H1 (cell line): Measurements from ENCODE around the gene SMYD3. TPM values are rescaled to one million over a fixed set of nuclear protein-coding genes. Genes with fewer than 3 reads are reported as not detected.

ENCODE experiments used
- CTCF ChIA-PET: fragments of 300-600 bp; sonication (Branson Sonifier 250); formaldehyde crosslinking; loops from one replicate; lab custom pipeline; 2021; ENCODE audit not compliant: partially characterized antibody; lab: Charles Lee
- POLR2A ChIA-PET: fragments of 300-600 bp; sonication (Branson Sonifier 250); formaldehyde crosslinking; loops from one replicate; lab custom pipeline; 2021; ENCODE audit warnings: inconsistent platforms; ENCODE audit not compliant: partially characterized antibody; lab: Charles Lee
- DNase-seq, 2 experiments: peaks; one replicate each; pipeline versions ENCODE4 v3.0.0 to v3.0.0-alpha.2; 2010 to 2022; ENCODE audit warnings: low spot score in 2 of 2, low read depth in 1 of 2, mixed read lengths in 1 of 2
- FAIRE-seq: peaks from 2 replicates; lab custom pipeline; 2011; peaks lifted over from hg19 to GRCh38; lab: Jason Lieb, UNC
- H2AFZ ChIP-seq: 2 replicates; pipeline ENCODE4 v1.8.1; 2012; ENCODE audit warnings: low read length, inconsistent platforms
- H2AK5ac ChIP-seq: 2 replicates; pipeline ENCODE4 v1.6.1; 2013; ENCODE audit warnings: low read depth, low read length
- H2BK120ac ChIP-seq: replicated peaks from 2 replicates; pipeline ENCODE3; 2013; ENCODE audit warnings: low read depth, low read length, inconsistent platforms
- H2BK12ac ChIP-seq: 2 replicates; pipeline ENCODE4 v1.6.1; 2013; ENCODE audit warnings: low read depth, low read length
- H2BK15ac ChIP-seq: 2 replicates; pipeline ENCODE4 v1.6.1; 2013; ENCODE audit warnings: low read length
- H2BK20ac ChIP-seq: 2 replicates; pipeline ENCODE4 v1.6.1; 2013; ENCODE audit warnings: low read length
- H2BK5ac ChIP-seq: 2 replicates; pipeline ENCODE4 v1.6.1; 2013; ENCODE audit warnings: low read depth, low read length
- H3K14ac ChIP-seq: 2 replicates; pipeline ENCODE4 v1.6.1; 2013; ENCODE audit warnings: inconsistent platforms; ENCODE audit not compliant: insufficient read length
- H3K18ac ChIP-seq: 2 replicates; pipeline ENCODE4 v1.6.1; 2013; ENCODE audit warnings: low read length; ENCODE audit errors: extremely low read depth
- H3K23ac ChIP-seq: 2 replicates; pipeline ENCODE4 v1.6.1; 2013; ENCODE audit warnings: inconsistent platforms; ENCODE audit not compliant: insufficient read length
- H3K23me2 ChIP-seq: 2 replicates; pipeline ENCODE4 v1.6.1; 2013; ENCODE audit warnings: low read depth, low read length
- H3K27ac ChIP-seq: 2 replicates; pipeline ENCODE4 v1.6.1; 2011; ENCODE audit warnings: low read depth, low read length, inconsistent platforms
- H3K27me3 ChIP-seq, 4 experiments: replicated peaks in 1 of 4; 1 replicate in 1 of 4; 2 replicates in 3 of 4; pipeline versions ENCODE4 v1.6.1 to v1.8.1; 2011 to 2013; ENCODE audit warnings: low read length in 3 of 4, mild to moderate bottlenecking in 3 of 4, inconsistent platforms in 2 of 4, mixed read lengths in 2 of 4, moderate library complexity in 1 of 4; ENCODE audit not compliant: control insufficient read depth in 3 of 4, insufficient read depth in 3 of 4; ENCODE audit errors: extremely low read depth in 1 of 4
- H3K36me3 ChIP-seq, 4 experiments: 2 replicates each; pipeline versions ENCODE4 v1.6.1 to v1.8.1; 2011 to 2013; ENCODE audit warnings: mild to moderate bottlenecking in 4 of 4, low read length in 3 of 4, moderate library complexity in 2 of 4, control low read depth in 1 of 4, inconsistent platforms in 1 of 4; ENCODE audit not compliant: insufficient read depth in 4 of 4, control insufficient read depth in 2 of 4
- H3K4ac ChIP-seq: replicated peaks from 2 replicates; pipeline ENCODE3; 2013; ENCODE audit warnings: low read length, low read depth, mixed read lengths, inconsistent platforms; ENCODE audit not compliant: insufficient read length
- H3K4me1 ChIP-seq, 4 experiments: replicated peaks in 1 of 4; 1 replicate in 1 of 4; 2 replicates in 3 of 4; pipeline versions ENCODE4 v1.6.1 to v1.8.1; 2011 to 2013; ENCODE audit warnings: low read length in 3 of 4, inconsistent platforms in 2 of 4, mixed read lengths in 1 of 4; ENCODE audit not compliant: insufficient read depth in 4 of 4, control insufficient read depth in 3 of 4
- H3K4me2 ChIP-seq, 2 experiments: 2 replicates each; pipeline versions ENCODE4 v1.6.1 to v1.8.1; 2011 to 2013; ENCODE audit warnings: low read depth in 2 of 2, low read length in 2 of 2, control low read depth in 1 of 2, inconsistent platforms in 1 of 2, mild to moderate bottlenecking in 1 of 2; ENCODE audit not compliant: insufficient read depth in 1 of 2
- H3K4me3 ChIP-seq, 4 experiments: fragments of 200-600, 300-600 bp in 1 of 4; sonication (generic), shearing (Covaris generic), sonication (Bioruptor Twin) in 1 of 4; 2 replicates each; pipeline versions ENCODE4 v1.5.1 to v1.8.1; 2011 to 2016; ENCODE audit warnings: low read length in 4 of 4, low read depth in 3 of 4, control low read depth in 2 of 4, inconsistent platforms in 2 of 4, mild to moderate bottlenecking in 2 of 4, mixed read lengths in 1 of 4, moderate library complexity in 1 of 4; ENCODE audit not compliant: insufficient read depth in 2 of 4; ENCODE audit errors: extremely low read depth in 1 of 4
- H3K56ac ChIP-seq: replicated peaks from 2 replicates; pipeline ENCODE3; 2013; ENCODE audit warnings: low read depth, mild to moderate bottlenecking, mixed read lengths, low read length, inconsistent platforms; ENCODE audit not compliant: insufficient read length
- H3K79me1 ChIP-seq: 2 replicates; pipeline ENCODE4 v1.6.1; 2013; ENCODE audit warnings: low read depth, low read length, control low read depth
- H3K79me2 ChIP-seq, 2 experiments: 2 replicates each; pipeline versions ENCODE4 v1.6.1 to v1.8.1; 2012 to 2013; ENCODE audit warnings: low read length in 2 of 2, mild to moderate bottlenecking in 2 of 2, inconsistent platforms in 1 of 2; ENCODE audit not compliant: insufficient read depth in 2 of 2, control insufficient read depth in 1 of 2
- H3K9ac ChIP-seq, 4 experiments: replicated peaks in 1 of 4; 1 replicate in 1 of 4; 2 replicates in 3 of 4; pipeline versions ENCODE4 v1.6.1 to v1.8.1; 2011 to 2013; ENCODE audit warnings: low read depth in 3 of 4, low read length in 3 of 4, control low read depth in 2 of 4, mild to moderate bottlenecking in 2 of 4, moderate library complexity in 2 of 4, inconsistent platforms in 1 of 4; ENCODE audit errors: extremely low read depth in 1 of 4
- H3K9me3 ChIP-seq, 2 experiments: 2 replicates each; pipeline versions ENCODE4 v1.6.1 to v1.8.1; 2012 to 2013; ENCODE audit warnings: mild to moderate bottlenecking in 2 of 2, moderate library complexity in 2 of 2, control low read depth in 1 of 2, inconsistent platforms in 1 of 2, low read depth in 1 of 2, low read length in 1 of 2, mixed read lengths in 1 of 2; ENCODE audit not compliant: insufficient read depth in 2 of 2
- H4K20me1 ChIP-seq, 2 experiments: replicated peaks in 1 of 2; 2 replicates each; pipeline versions ENCODE3 to v1.8.1; 2011 to 2013; ENCODE audit warnings: inconsistent platforms in 2 of 2, low read length in 2 of 2, mild to moderate bottlenecking in 1 of 2; ENCODE audit not compliant: insufficient read depth in 2 of 2, control insufficient read depth in 1 of 2
- H4K5ac ChIP-seq: 2 replicates; pipeline ENCODE4 v1.6.1; 2013; ENCODE audit warnings: low read length, low read depth, mixed read lengths, inconsistent platforms; ENCODE audit not compliant: insufficient read length
- H4K8ac ChIP-seq: 2 replicates; pipeline ENCODE4 v1.8.0; 2013; ENCODE audit warnings: mild to moderate bottlenecking, moderate library complexity, low read length, inconsistent platforms; ENCODE audit not compliant: insufficient read depth; ENCODE audit errors: extremely low read depth
- H4K91ac ChIP-seq: replicated peaks from 2 replicates; pipeline ENCODE3; 2013; ENCODE audit warnings: low read length, mixed read lengths, inconsistent platforms; ENCODE audit not compliant: insufficient read length
- EGR1 ChIP-seq: IDR thresholded peaks from 2 replicates; pipeline ENCODE4 v1.6.1; 2011; ENCODE audit warnings: low read depth, low read length, borderline replicate concordance
- FOSL1 ChIP-seq: IDR thresholded peaks from 2 replicates; pipeline ENCODE4 v1.6.1; 2011; ENCODE audit warnings: mild to moderate bottlenecking, low read depth, low read length, moderate library complexity; ENCODE audit not compliant: insufficient read depth
- GTF2F1 ChIP-seq: IDR thresholded peaks from 2 replicates; pipeline ENCODE4 v1.6.1; 2012; ENCODE audit warnings: low read depth, low read length, improper control_type of control experiment, borderline replicate concordance
- HDAC2 ChIP-seq, 2 experiments: fragments of 300-600 bp in 1 of 2; sonication (generic) in 1 of 2; IDR thresholded peaks; 2 replicates each; pipeline ENCODE4 v1.6.1; 2011 to 2012; ENCODE audit warnings: low read depth in 2 of 2, low read length in 2 of 2, mild to moderate bottlenecking in 2 of 2, moderate library complexity in 2 of 2, borderline replicate concordance in 1 of 2, inconsistent platforms in 1 of 2
- JUND ChIP-seq: IDR thresholded peaks from 2 replicates; pipeline ENCODE4 v1.6.1; 2011; ENCODE audit warnings: mild to moderate bottlenecking, improper control_type of control experiment, low read length
- KDM1A ChIP-seq: fragments of 200-600, 300-600 bp; sonication (generic); IDR thresholded peaks from 2 replicates; pipeline ENCODE4 v1.7.1; 2016; ENCODE audit warnings: mild to moderate bottlenecking, low read length, borderline replicate concordance
- KDM4A ChIP-seq: IDR thresholded peaks from one replicate; pipeline ENCODE4 v1.7.1; 2012; ENCODE audit warnings: low read depth, mild to moderate bottlenecking, moderate library complexity, low read length, inconsistent platforms; ENCODE audit not compliant: severe bottlenecking
- POLR2A ChIP-seq, 2 experiments: IDR thresholded peaks; 1 replicate in 1 of 2; 2 replicates in 1 of 2; pipeline ENCODE4 v1.6.1; 2011; ENCODE audit warnings: low read depth in 2 of 2, low read length in 2 of 2, mild to moderate bottlenecking in 2 of 2; ENCODE audit errors: control extremely low read depth in 1 of 2
- SAP30 ChIP-seq: fragments of 300-600 bp; sonication (generic); IDR thresholded peaks from 2 replicates; pipeline ENCODE4 v1.7.1; 2012; ENCODE audit warnings: low read length, moderate library complexity, mild to moderate bottlenecking, inconsistent platforms; ENCODE audit not compliant: insufficient read depth, insufficient replicate concordance
- SP1 ChIP-seq: IDR thresholded peaks from 2 replicates; pipeline ENCODE4 v1.6.1; 2011; ENCODE audit warnings: low read depth, low read length
- SUZ12 ChIP-seq: fragments of 200-600 bp; sonication (generic); IDR thresholded peaks from 2 replicates; pipeline ENCODE4 v1.6.1; 2012; ENCODE audit warnings: mild to moderate bottlenecking, inconsistent platforms, low read length, moderate library complexity, mixed read lengths
- TAF7 ChIP-seq: optimal IDR thresholded peaks from 2 replicates; pipeline ENCODE3; 2011; ENCODE audit warnings: low read depth, mild to moderate bottlenecking, inconsistent platforms, low read length, moderate library complexity, borderline replicate concordance
- WGBS, 2 experiments: shearing (Covaris generic) in 1 of 2; methylation state at CpG; one replicate each; pipeline versions ENCODE4 v1.1.6 to v1.1.7; 2013 to 2015; ENCODE audit warnings: low lambda C conversion rate in 2 of 2, mixed read lengths in 2 of 2, inconsistent platforms in 1 of 2, low coverage in 1 of 2, missing lambda C conversion rate in 1 of 2; ENCODE audit not compliant: insufficient replicate concordance in 2 of 2, insufficient coverage in 1 of 2, insufficient read length in 1 of 2; ENCODE audit errors: extremely low coverage in 1 of 2, missing lambda C conversion rate in 1 of 2; 5-methylcytosine and 5-hydroxymethylcytosine counted together
- polyA plus RNA-seq, 7 experiments: library from polyadenylated mRNA; depleted of rRNA in 3 of 7; stranded (reverse) in 5 of 7; unstranded in 2 of 7; fragments of >200 nt in 5 of 7; fragments of 200-250 nt in 2 of 7; gene quantifications; 1 replicate in 5 of 7; 2 replicates in 1 of 7; 4 replicates in 1 of 7; pipeline versions ENCODE4 v1.2.1 to v1.2.3, GENCODE V29; 2011 to 2013; ENCODE audit warnings: missing spikeins in 2 of 7, mixed read lengths in 2 of 7
- total RNA-seq: library from RNA; stranded (reverse); fragmentation: NEBNext Ultra II Directional; extraction: Animal tissue kit (Norgen Biotek cat#: 25700); gene quantifications from 2 replicates; pipeline ENCODE4 v1.2.1, GENCODE V29; 2021
- TF ChIP-seq, protein P1 (sequence below): IDR thresholded peaks from 2 replicates; pipeline ENCODE4 v1.6.1; 2011; ENCODE audit warnings: low read length, improper control_type of control experiment

SMYD3 gene
- total and polyA plus RNA-seq, 2 of the 8 experiments (the other 6 are each of a cell fraction or from before 2014, with no cell fraction given): 17.3 to 25.4 TPM

DNA sequence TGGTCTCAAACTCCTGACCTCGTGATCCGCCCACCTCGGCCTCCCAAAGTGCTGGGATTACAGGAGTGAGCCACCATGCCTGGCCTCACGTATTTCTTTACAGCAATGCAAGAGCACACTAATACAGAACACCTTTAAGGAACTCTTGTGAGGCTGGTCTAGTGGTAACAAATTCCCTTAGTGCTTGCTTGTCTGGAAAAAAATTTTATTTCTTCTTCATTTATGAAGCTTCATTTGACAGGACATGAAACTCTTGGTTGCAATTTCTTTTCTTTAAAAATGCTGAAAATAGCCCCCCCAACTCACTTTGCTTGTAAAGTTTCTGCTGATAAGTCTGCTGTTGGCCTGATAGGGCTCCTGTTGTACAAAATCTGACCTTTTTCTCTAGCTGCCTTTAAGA lies 248.8 kb downstream of the SMYD3 start:
- FAIRE-seq (no peak), DNase-seq (no peak)
- no peak overlapping the region for H3K4me3 ChIP-seq
- H2BK5ac ChIP-seq: no peak overlapping the region
- no peak overlapping the region for H3K23ac ChIP-seq
- no peak overlapping the region for H2AFZ ChIP-seq
- H2BK20ac ChIP-seq: no peak overlapping the region
- H3K14ac ChIP-seq: no peak overlapping the region
- no peak overlapping the region for H3K18ac ChIP-seq
- ChIA-PET POLR2A (interaction anchor here (0.7 kb wide), 1 partner anchor 20 kb away, joined by 3 read pairs; no protein-coding TSS in a partner anchor), CTCF (no interaction called here)
- no peaks in the 10 kb centered on the region; a peak in 1 of 7 replicates for H3K4me1 ChIP-seq
- no peak overlapping the region for H3K27ac ChIP-seq
- no peaks in the 10 kb centered on the region for H3K36me3 ChIP-seq
- H2BK12ac ChIP-seq: no peak overlapping the region
- H4K5ac ChIP-seq: no peak overlapping the region
- no peak overlapping the region for H4K8ac ChIP-seq
- no peaks in the 10 kb centered on the region for H3K23me2 ChIP-seq
- H3K9me3 ChIP-seq: 0 out of 4 replicates have a peak, but pooled peaks cover 0 to 2% of the 10 kb centered on the region in 2 experiments
- H3K4ac ChIP-seq: no peak overlapping the region
- H3K4me2 ChIP-seq: no peak overlapping the region
- H4K91ac ChIP-seq: no peak overlapping the region
- H4K20me1 ChIP-seq: no peaks in the 10 kb centered on the region
- WGBS, 2 experiments: 98% methylated on average over 4 of the region's 4 CpGs; no CpG with 5 or more reads in 1 of the 2 experiments
- no peaks in the 10 kb centered on the region for H3K79me1 ChIP-seq
- H2BK15ac ChIP-seq: no peak overlapping the region
- H3K9ac ChIP-seq: no peak overlapping the region
- H3K27me3 ChIP-seq: no peaks in the 10 kb centered on the region
- H3K56ac ChIP-seq: no peak overlapping the region
- no peaks in the 10 kb centered on the region for H3K79me2 ChIP-seq
- no peak overlapping the region for H2BK120ac ChIP-seq
- no peak overlapping the region for H2AK5ac ChIP-seq
- no peak for TF ChIP-seq EGR1
- TF ChIP-seq SUZ12: no peak
- no peak for TF ChIP-seq KDM4A
- TF ChIP-seq HDAC2 (IDR thresholded peaks at IDR 0.05; ENCODE audit: borderline replicate concordance in 1 of 2, low read depth in 2 of 2, low read length in 2 of 2): no peak
- TF ChIP-seq, protein P1, sequence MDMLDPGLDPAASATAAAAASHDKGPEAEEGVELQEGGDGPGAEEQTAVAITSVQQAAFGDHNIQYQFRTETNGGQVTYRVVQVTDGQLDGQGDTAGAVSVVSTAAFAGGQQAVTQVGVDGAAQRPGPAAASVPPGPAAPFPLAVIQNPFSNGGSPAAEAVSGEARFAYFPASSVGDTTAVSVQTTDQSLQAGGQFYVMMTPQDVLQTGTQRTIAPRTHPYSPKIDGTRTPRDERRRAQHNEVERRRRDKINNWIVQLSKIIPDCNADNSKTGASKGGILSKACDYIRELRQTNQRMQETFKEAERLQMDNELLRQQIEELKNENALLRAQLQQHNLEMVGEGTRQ: no peak
- TF ChIP-seq GTF2F1: no peak
- no peak for TF ChIP-seq SAP30
- TF ChIP-seq TAF7: no peak
- TF ChIP-seq FOSL1: no peak
- TF ChIP-seq SP1: no peak
- no peak for TF ChIP-seq KDM1A
- no peak for TF ChIP-seq JUND
- no peak for TF ChIP-seq POLR2A (IDR thresholded peaks at IDR 0.05; ENCODE audit: control extremely low read depth in 1 of 2, low read depth in 2 of 2, low read length in 2 of 2)
